HepG2 (cell line): ENCODE measurements around the gene EPN3. TPM values are rescaled to one million over a fixed set of nuclear protein-coding genes. Genes with fewer than 3 reads are reported as not detected.

Experiments
- ASH2L ChIP-seq: fragments of 300-600, 200-600 bp; sonication (generic); IDR thresholded peaks from 2 replicates; pipeline ENCODE4 v1.7.0; 2017; ENCODE audit warnings: low read depth, mild to moderate bottlenecking, moderate library complexity, mixed read lengths, low read length; ENCODE audit not compliant: insufficient read length
- BHLHE40 ChIP-seq: IDR thresholded peaks from 2 replicates; pipeline ENCODE4 v1.6.1; 2011; ENCODE audit warnings: low read length, improper control_type of control experiment
- CTCF ChIP-seq: sonication (generic); formaldehyde crosslinking; IDR thresholded peaks from 2 replicates; pipeline ENCODE4 v1.5.0; 2020; ENCODE audit warnings: mild to moderate bottlenecking, missing genetic modification reagents, moderate library complexity
- DBP ChIP-seq: sonication (generic); formaldehyde crosslinking; IDR thresholded peaks from 2 replicates; pipeline ENCODE4 v1.4.0; 2020; ENCODE audit warnings: missing genetic modification reagents; ENCODE audit errors: not compliant biosample characterization
- GTF3A ChIP-seq: sonication (generic); formaldehyde crosslinking; conservative IDR thresholded peaks from 2 replicates; pipeline ENCODE4 v1.4.0; 2020; ENCODE audit warnings: mild to moderate bottlenecking, missing genetic modification reagents
- MXD4 ChIP-seq: IDR thresholded peaks from 2 replicates; pipeline ENCODE4 v1.6.1; 2016; ENCODE audit warnings: mild to moderate bottlenecking, missing biosample characterization, missing genetic modification reagents
- NFRKB ChIP-seq: fragments of 450-650 bp; IDR thresholded peaks from 2 replicates; pipeline ENCODE4 v1.6.1; 2017
- SOX13 ChIP-seq, 3 experiments: fragments of 450-650 bp in 1 of 3; sonication (generic) in 1 of 3; formaldehyde crosslinking in 1 of 3; IDR thresholded peaks in 2 of 3; conservative IDR thresholded peaks in 1 of 3; 2 replicates each; pipeline versions ENCODE4 v1.5.0 to v1.6.1; 2016 to 2020; ENCODE audit warnings: antibody characterized with exemption in 1 of 3, mild to moderate bottlenecking in 1 of 3, missing compliant biosample characterization in 1 of 3, missing genetic modification reagents in 1 of 3, moderate library complexity in 1 of 3
- SP1 ChIP-seq, 2 experiments: fragments of 450-650 bp in 1 of 2; sonication (generic) in 1 of 2; formaldehyde crosslinking in 1 of 2; IDR thresholded peaks; 2 replicates each; pipeline versions ENCODE4 v1.4.0 to v1.6.1; 2016 to 2020; ENCODE audit warnings: missing genetic modification reagents in 1 of 2
- SRF ChIP-seq: IDR thresholded peaks from 2 replicates; pipeline ENCODE4 v1.6.1; 2011; ENCODE audit warnings: mild to moderate bottlenecking, low read depth, low read length, moderate library complexity
- TBL1XR1 ChIP-seq: fragments of 150-350 bp; IDR thresholded peaks from 2 replicates; pipeline ENCODE4 v1.6.1; 2014; ENCODE audit warnings: borderline replicate concordance, low read length; ENCODE audit not compliant: partially characterized antibody
- TCF7L2 ChIP-seq: IDR thresholded peaks from 2 replicates; pipeline ENCODE4 v1.6.1; 2011; ENCODE audit warnings: mild to moderate bottlenecking, low read depth, low read length, moderate library complexity
- TRIM22 ChIP-seq: fragments of 450-650 bp; IDR thresholded peaks from 2 replicates; pipeline ENCODE4 v1.6.1; 2017
- USF2 ChIP-seq, 2 experiments: sonication (generic) in 1 of 2; formaldehyde crosslinking in 1 of 2; IDR thresholded peaks; 2 replicates each; pipeline versions ENCODE4 v1.5.1 to v1.6.1; 2011 to 2020; ENCODE audit warnings: borderline replicate concordance in 1 of 2, low read depth in 1 of 2, low read length in 1 of 2, mild to moderate bottlenecking in 1 of 2, missing genetic modification reagents in 1 of 2, moderate library complexity in 1 of 2
- ZBTB14 ChIP-seq: sonication (generic); formaldehyde crosslinking; IDR thresholded peaks from 2 replicates; pipeline ENCODE4 v1.4.0; 2020; ENCODE audit warnings: missing genetic modification reagents
- ZBTB38 ChIP-seq: sonication (generic); formaldehyde crosslinking; IDR thresholded peaks from 2 replicates; pipeline ENCODE4 v1.5.1; 2020; ENCODE audit warnings: mild to moderate bottlenecking, missing genetic modification reagents
- ZNF136 ChIP-seq: sonication (generic); formaldehyde crosslinking; IDR thresholded peaks from 2 replicates; pipeline ENCODE4 v1.8.1; 2022; ENCODE audit warnings: low read depth, mild to moderate bottlenecking, moderate library complexity, missing genetic modification reagents
- ZNF230 ChIP-seq: sonication (generic); formaldehyde crosslinking; IDR thresholded peaks from 2 replicates; pipeline ENCODE4 v1.4.0; 2020; ENCODE audit warnings: mild to moderate bottlenecking, missing genetic modification reagents
- ZNF292 ChIP-seq: sonication (generic); formaldehyde crosslinking; IDR thresholded peaks from 2 replicates; pipeline ENCODE4 v1.8.1; 2022; ENCODE audit warnings: mild to moderate bottlenecking, low read depth, missing genetic modification reagents, borderline replicate concordance
- ZNF331 ChIP-seq: sonication (generic); formaldehyde crosslinking; IDR thresholded peaks from 2 replicates; pipeline ENCODE4 v1.4.0; 2020; ENCODE audit warnings: missing genetic modification reagents
- ZNF839 ChIP-seq: sonication (generic); formaldehyde crosslinking; IDR thresholded peaks from 2 replicates; pipeline ENCODE4 v1.4.0; 2020; ENCODE audit warnings: missing genetic modification reagents, mild to moderate bottlenecking, borderline replicate concordance
- polyA plus RNA-seq, 8 experiments: library from polyadenylated mRNA; depleted of rRNA in 3 of 8; stranded (reverse) in 7 of 8; unstranded in 1 of 8; fragments of >200 nt; fragmentation: Illumina TruSeq in 4 of 8; extraction: Trizol in 4 of 8; gene quantifications; 2 replicates each; pipeline versions ENCODE4 v1.2.1 to v1.2.3, GENCODE V29; 2011 to 2016; ENCODE audit warnings: low read depth in 4 of 8, missing spikeins in 1 of 8, mixed read lengths in 1 of 8; ENCODE audit not compliant: insufficient read depth in 1 of 8
- total RNA-seq, 5 experiments: library from RNA; depleted of rRNA; stranded (reverse); fragments of >200 nt; fragmentation: Illumina TruSeq; extraction: Trizol; gene quantifications; 2 replicates each; pipeline ENCODE4 v1.2.3, GENCODE V29; 2016; ENCODE audit warnings: low read depth in 1 of 5

EPN3 gene
- total and polyA plus RNA-seq, 2 of the 13 experiments (the other 11 are each of a cell fraction or from before 2014, with no cell fraction given): 0.11 to 0.95 TPM

GRCh38 chr17:50550661-50551432 lies 18.3 kb downstream of the EPN3 start (continued):
- TF ChIP-seq ASH2L: no peak
- TF ChIP-seq NFRKB: no peak
- no peak for TF ChIP-seq GTF3A (CRISPR knock-in tag)
- TF ChIP-seq TCF7L2: no peak
- no peak for TF ChIP-seq SP1 (IDR thresholded peaks at IDR 0.05)
- TF ChIP-seq SP1 (CRISPR knock-in tag; IDR thresholded peaks at IDR 0.05): peak; percentile 52; the same call in 1 of the 2 replicates
- TF ChIP-seq DBP (CRISPR knock-in tag): no peak
- TF ChIP-seq ZBTB38 (CRISPR knock-in tag): peak; percentile 100
- TF ChIP-seq BHLHE40: peak; percentile 69
- no peak for TF ChIP-seq ZNF839 (CRISPR knock-in tag)
- TF ChIP-seq CTCF (CRISPR knock-in tag): peak; percentile 99
- TF ChIP-seq USF2 (IDR thresholded peaks at IDR 0.05; ENCODE audit: low read depth, low read length): peak; percentile 85
- peak; percentile 76; the same call in 1 of the 2 replicates for TF ChIP-seq USF2 (CRISPR knock-in tag; IDR thresholded peaks at IDR 0.05; ENCODE audit: borderline replicate concordance)
- TF ChIP-seq TRIM22: no peak
- no peak for TF ChIP-seq TBL1XR1
- no peak for TF ChIP-seq SRF
- no peak for TF ChIP-seq SOX13 (IDR thresholded peaks at IDR 0.05)
- TF ChIP-seq SOX13 (CRISPR knock-in tag; conservative IDR thresholded peaks at IDR 0.05 in 1 of 2, IDR thresholded peaks at IDR 0.05 in 1 of 2): no peak
- TF ChIP-seq ZBTB14 (CRISPR knock-in tag): no peak
- TF ChIP-seq ZNF136: peak; percentile 58; the same call in 1 of the 2 replicates
- 0 out of 2 replicates have a peak, but pooled peaks have one; percentile 40 for TF ChIP-seq MXD4 (CRISPR knock-in tag)
- 0 out of 2 replicates have a peak, but pooled peaks have one; percentile 67 for TF ChIP-seq ZNF331
- no peak for TF ChIP-seq ZNF292 (CRISPR knock-in tag)
- no peak for TF ChIP-seq ZNF230 (CRISPR knock-in tag)
